CD4-positive, alpha-beta T cell (primary cell): Measurements from ENCODE around the gene LRRC42. TPM values are rescaled to one million over a fixed set of nuclear protein-coding genes. Genes with fewer than 3 reads are reported as not detected.
A peak's percentile ranks its signal among the peaks of the same experiment; 100 is the strongest.

ENCODE experiments used
- ATAC-seq: fragments of 200-7000 bp; cut with Tn5 transposase; one replicate; pipeline ENCODE4 v1.10.0; 2022; ENCODE audit warnings: mild to moderate bottlenecking; ENCODE audit not compliant: poor library complexity
- CTCF ChIA-PET: fragments of 350-600 bp; sonication (Branson Sonifier 250); formaldehyde crosslinking; loops from one replicate; lab custom pipeline; 2021; ENCODE audit warnings: antibody characterized with exemption, inconsistent platforms; lab: Charles Lee
- POLR2A ChIA-PET: fragments of 350-600 bp; sonication (Branson Sonifier 250); formaldehyde crosslinking; loops from one replicate; lab custom pipeline; 2021; ENCODE audit warnings: antibody characterized with exemption, inconsistent platforms; lab: Charles Lee
- DNase-seq, 14 experiments: peaks; one replicate each; pipeline ENCODE4 v3.0.0-alpha.2; 2013 to 2020; ENCODE audit warnings: mixed read lengths in 2 of 14
- H3K27ac ChIP-seq, 2 donors: one replicate each; pipeline versions ENCODE4 v1.5.1 to v1.7.0; 2013; ENCODE audit warnings: low read length in 2 of 2, low read depth in 1 of 2, mild to moderate bottlenecking in 1 of 2
- H3K27me3 ChIP-seq, 2 experiments: 1 replicate in 1 of 2; 2 replicates in 1 of 2; pipeline versions ENCODE4 v1.6.1 to v1.7.0; 2013; ENCODE audit warnings: low read length in 2 of 2, control low read depth in 1 of 2, mild to moderate bottlenecking in 1 of 2, moderate library complexity in 1 of 2; ENCODE audit not compliant: insufficient read depth in 2 of 2, control insufficient read depth in 1 of 2
- H3K36me3 ChIP-seq: one replicate; pipeline ENCODE4 v1.6.1; 2013; ENCODE audit warnings: low read length, control low read depth; ENCODE audit not compliant: insufficient read depth
- H3K4me1 ChIP-seq: one replicate; pipeline ENCODE4 v1.6.1; 2013; ENCODE audit warnings: low read length, control low read depth; ENCODE audit not compliant: insufficient read depth
- H3K4me3 ChIP-seq: one replicate; pipeline ENCODE4 v1.5.1; 2013; ENCODE audit warnings: mild to moderate bottlenecking, low read length, moderate library complexity
- H3K9me3 ChIP-seq, 2 experiments: 1 replicate in 1 of 2; 2 replicates in 1 of 2; pipeline versions ENCODE4 v1.6.1 to v1.7.0; 2013; ENCODE audit warnings: low read length in 2 of 2, mild to moderate bottlenecking in 2 of 2, control low read depth in 1 of 2, moderate library complexity in 1 of 2; ENCODE audit not compliant: control insufficient read depth in 1 of 2, insufficient read depth in 1 of 2
- H3K27ac Mint-ChIP-seq: one replicate; pipeline ENCODE4 v1.8.0; 2020; ENCODE audit warnings: mixed read lengths
- H3K27me3 Mint-ChIP-seq: one replicate; pipeline ENCODE4 v1.8.0; 2021; ENCODE audit warnings: mixed read lengths
- H3K36me3 Mint-ChIP-seq: one replicate; pipeline ENCODE4 v1.8.0; 2021; ENCODE audit warnings: low read depth, mixed read lengths
- H3K4me1 Mint-ChIP-seq: one replicate; pipeline ENCODE4 v1.8.0; 2021; ENCODE audit warnings: low read depth, mixed read lengths
- H3K4me3 Mint-ChIP-seq: one replicate; pipeline ENCODE4 v1.8.0; 2020; ENCODE audit warnings: mild to moderate bottlenecking, mixed read lengths
- H3K9me3 Mint-ChIP-seq: one replicate; pipeline ENCODE4 v1.8.0; 2020; ENCODE audit warnings: mixed read lengths
- CTCF ChIP-seq: fragments of 200-600 bp; IDR thresholded peaks from one replicate; pipeline ENCODE4 v1.8.0; 2022; ENCODE audit warnings: antibody characterized with exemption, mild to moderate bottlenecking
- intact Hi-C, 2 experiments: fragments of 100-400 bp; cut with DNase I in 1 of 2; cut with micrococcal nuclease in 1 of 2; formaldehyde crosslinking; loops; one replicate each; pipeline versions ENCODE4 v1.15.1 to v1.9.0; 2023 to 2025; cut with DNase I, micrococcal nuclease
- total RNA-seq, 174 experiments: library from RNA in 2 of 174; stranded (reverse) in 2 of 174; gene quantifications; one replicate each; pipeline ENCODE4 v1.2.3 and lab custom pipeline; 2021 to 2026

The LRRC42 gene
- total RNA-seq, 2 experiments from 2014 or later = 3.9 to 5.0 TPM

GRCh38 chr1:53911442-53911841, 34.7 kb upstream of the LRRC42 start:
- Mint-ChIP-seq H3K9me3 (no peaks in the 10 kb centered on the region), H3K36me3 (peaks cover 34% of the 10 kb centered on the region), H3K27ac (no peak overlapping the region), H3K4me3 (no peak overlapping the region), H3K4me1 (no peaks in the 10 kb centered on the region), H3K27me3 (no peaks in the 10 kb centered on the region)
- no peak for TF ChIP-seq CTCF
- intact Hi-C loops = no loop called here
- CTCF ChIA-PET = no interaction called here
- peaks cover 6% of the 10 kb centered on the region for H3K4me1 ChIP-seq
- H3K27me3 ChIP-seq = no peaks in the 10 kb centered on the region
- H3K4me3 ChIP-seq = no peak overlapping the region
- peaks cover 12% of the 10 kb centered on the region for H3K36me3 ChIP-seq
- no peak overlapping the region for H3K27ac ChIP-seq
- POLR2A ChIA-PET = no interaction called here
- DNase-seq = no peak
- H3K9me3 ChIP-seq = no peaks in the 10 kb centered on the region
- ATAC-seq = no peak

GRCh38 chr1:53913352-53914033, 32.7 kb upstream of the LRRC42 start:
- intact Hi-C loops = no loop called here
- Histone ChIP-seq H3K36me3 (peaks cover 12% of the 10 kb centered on the region), H3K27me3 (no peaks in the 10 kb centered on the region), H3K9me3 (no peaks in the 10 kb centered on the region), H3K4me1 (peaks cover 6% of the 10 kb centered on the region), H3K4me3 (no peak overlapping the region), H3K27ac (no peak overlapping the region)
- ATAC-seq = peak; percentile 39
- DNase-seq = no peak
- H3K4me3 Mint-ChIP-seq = no peak overlapping the region
- ChIA-PET POLR2A (no interaction called here), CTCF (interaction anchor here (0.9 kb wide), 1 partner anchor 46 kb away, joined by 3 read pairs; no protein-coding TSS in a partner anchor)
- peak; percentile 15 for TF ChIP-seq CTCF
- H3K27me3 Mint-ChIP-seq = no peaks in the 10 kb centered on the region
- H3K27ac Mint-ChIP-seq = no peak overlapping the region
- no peaks in the 10 kb centered on the region for H3K4me1 Mint-ChIP-seq
- no peaks in the 10 kb centered on the region for H3K9me3 Mint-ChIP-seq
- H3K36me3 Mint-ChIP-seq = peaks cover 42% of the 10 kb centered on the region

GRCh38 chr1:53918343-53918742, 27.8 kb upstream of the LRRC42 start:
- Histone ChIP-seq H3K27me3 (no peaks in the 10 kb centered on the region), H3K27ac (no peak overlapping the region), H3K4me3 (no peak overlapping the region), H3K4me1 (peaks cover 9% of the 10 kb centered on the region), H3K9me3 (no peaks in the 10 kb centered on the region), H3K36me3 (peaks cover 22% of the 10 kb centered on the region)
- H3K4me3 Mint-ChIP-seq = no peak overlapping the region
- ChIA-PET POLR2A (interaction anchor here (0.7 kb wide), 1 partner anchor 24 kb away, joined by 3 read pairs; no protein-coding TSS in a partner anchor), CTCF (no interaction called here)
- no peaks in the 10 kb centered on the region for H3K27me3 Mint-ChIP-seq
- ATAC-seq = no peak
- H3K36me3 Mint-ChIP-seq = peaks cover 63% of the 10 kb centered on the region
- DNase-seq = no peak
- H3K9me3 Mint-ChIP-seq = no peaks in the 10 kb centered on the region
- TF ChIP-seq CTCF = no peak
- intact Hi-C loops = no loop called here
- peak overlapping the region; percentile 28 for H3K27ac Mint-ChIP-seq
- H3K4me1 Mint-ChIP-seq = peaks cover 10% of the 10 kb centered on the region
